ENCODE measurements around the gene NRL. TPM values are rescaled to one million over a fixed set of nuclear protein-coding genes. Genes with fewer than 3 reads are reported as not detected.
A peak's percentile ranks its signal among the peaks of the same experiment; 100 is the strongest.
"Not testable (repeated sequence)": the region's sequence is repeated elsewhere in the genome, so short reads cannot be mapped to it uniquely, and the experiment has no call there.

NRL gene
- total RNA-seq, 2 donors from 2014 or later = 1.8 to 2.2 TPM

- peaks cover 0 to 3% of the 10 kb centered on the region in 2 donors for H3K27me3 Mint-ChIP-seq
- ATAC-seq (peak; percentile 83 to 86), DNase-seq (ENCODE audit: low spot score) (peak; percentile 77)
- peaks cover 2% of the 10 kb centered on the region for H3K9me3 Mint-ChIP-seq
- H3K36me3 Mint-ChIP-seq = peaks cover 3% of the 10 kb centered on the region
- peak overlapping the region; percentile 90 for H3K4me3 Mint-ChIP-seq
- H3K27ac Mint-ChIP-seq = peak overlapping the region; percentile 71 to 74
- H3K4me1 Mint-ChIP-seq (ENCODE audit: low read depth in 2 of 2) = peaks cover 12 to 23% of the 10 kb centered on the region in 2 donors
Observed at GRCh38 chr14:24036169-24036962, 78.4 kb downstream of the NRL start.

DNA sequence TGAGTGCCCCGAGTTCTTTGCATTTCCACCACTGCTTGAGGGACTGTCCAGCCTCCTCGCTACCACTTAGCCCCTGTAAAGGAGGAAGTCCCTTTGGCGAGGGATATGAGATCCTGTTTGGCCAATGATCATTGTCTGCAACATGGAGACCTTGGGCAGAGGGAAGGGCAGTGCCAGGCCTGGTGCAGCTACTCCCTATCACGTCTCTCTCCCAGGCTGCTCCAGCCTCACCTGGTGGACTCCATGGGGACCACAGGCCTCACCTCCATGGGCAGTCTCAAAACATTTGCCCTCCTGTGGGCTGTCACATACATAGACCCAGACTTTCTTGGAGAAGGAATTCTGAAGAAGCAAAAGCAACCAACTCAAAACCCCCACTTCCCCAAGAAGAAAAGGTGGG, 79.0 kb downstream of the NRL start:
- not testable (repeated sequence) for H3K9me3 Mint-ChIP-seq; DNase-seq (ENCODE audit: low spot score); H3K27me3 Mint-ChIP-seq; H3K36me3 Mint-ChIP-seq; ATAC-seq
- H3K4me1 Mint-ChIP-seq (ENCODE audit: low read depth in 2 of 2) = peaks cover 12 to 23% of the 10 kb centered on the region in 2 donors
- peak overlapping the region in 1 of 2 donors; percentile 28 for H3K27ac Mint-ChIP-seq
- H3K4me3 Mint-ChIP-seq = peak overlapping the region; percentile 90

DNA sequence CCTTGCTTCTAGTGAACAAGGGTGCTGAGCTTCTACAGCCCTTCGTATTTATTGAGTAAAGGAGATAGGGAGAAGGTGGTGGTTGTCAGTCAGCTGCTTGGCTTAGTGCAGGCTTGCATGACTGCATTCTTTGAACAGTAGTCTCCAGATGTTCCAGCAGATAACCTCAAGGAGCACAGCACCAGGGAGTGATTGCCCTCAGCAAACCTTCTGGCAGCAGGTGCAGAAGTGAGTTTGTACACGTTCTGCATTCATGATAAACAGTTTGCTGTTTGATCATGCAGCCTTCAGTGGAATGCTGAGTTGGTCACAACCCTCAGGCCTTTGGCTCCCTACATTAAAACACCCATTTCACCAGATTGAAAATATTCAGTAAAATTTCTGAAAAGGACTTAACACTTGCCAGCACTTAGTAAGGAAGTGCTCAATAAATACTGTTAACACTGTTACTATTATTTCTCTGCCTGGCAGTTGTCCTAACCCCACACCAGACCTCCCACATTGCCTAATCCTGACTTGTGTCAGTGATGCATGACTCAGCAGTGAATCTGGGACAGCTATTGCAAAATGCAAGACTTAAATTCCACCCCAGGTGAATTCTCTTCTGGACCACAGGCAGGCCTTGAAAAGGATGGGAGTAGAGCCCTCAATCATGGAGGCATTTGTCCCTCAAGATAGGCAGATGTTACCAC, 81.9 kb downstream of the NRL start:
- H3K4me3 Mint-ChIP-seq = no peak overlapping the region
- H3K36me3 Mint-ChIP-seq = peaks cover 6% of the 10 kb centered on the region
- peaks cover 11 to 12% of the 10 kb centered on the region in 2 donors for H3K4me1 Mint-ChIP-seq (ENCODE audit: low read depth in 2 of 2)
- ATAC-seq (peak in 1 of 2 donors; percentile 58), DNase-seq (ENCODE audit: low spot score) (no peak)
- H3K9me3 Mint-ChIP-seq = peaks cover 7% of the 10 kb centered on the region
- H3K27ac Mint-ChIP-seq = no peak overlapping the region
- H3K27me3 Mint-ChIP-seq = peaks cover 0 to 6% of the 10 kb centered on the region in 2 donors

DNA sequence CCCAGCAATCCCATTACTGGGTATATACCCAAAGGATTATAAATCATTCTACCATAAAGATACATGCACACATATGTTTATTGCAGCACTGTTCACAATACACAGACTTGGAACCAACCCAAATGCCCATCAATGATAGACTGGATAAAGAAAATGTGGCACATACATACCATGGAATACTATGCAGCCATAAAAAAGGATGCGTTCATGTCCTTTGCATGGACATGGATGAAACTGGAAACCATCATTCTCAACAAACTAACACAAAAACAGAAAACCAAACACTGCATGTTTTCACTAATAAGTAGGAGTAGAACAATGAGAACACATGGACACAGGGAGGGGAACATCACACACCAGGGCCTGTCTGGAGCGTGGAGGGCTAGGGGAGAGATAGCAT, 83.4 kb downstream of the NRL start:
- H3K27ac Mint-ChIP-seq; H3K4me1 Mint-ChIP-seq (ENCODE audit: low read depth in 2 of 2); H3K9me3 Mint-ChIP-seq; DNase-seq (ENCODE audit: low spot score); ATAC-seq; H3K4me3 Mint-ChIP-seq: not testable (repeated sequence)
- peaks cover 11% of the 10 kb centered on the region for H3K36me3 Mint-ChIP-seq
- H3K27me3 Mint-ChIP-seq = peaks cover 8 to 12% of the 10 kb centered on the region in 2 donors

DNA sequence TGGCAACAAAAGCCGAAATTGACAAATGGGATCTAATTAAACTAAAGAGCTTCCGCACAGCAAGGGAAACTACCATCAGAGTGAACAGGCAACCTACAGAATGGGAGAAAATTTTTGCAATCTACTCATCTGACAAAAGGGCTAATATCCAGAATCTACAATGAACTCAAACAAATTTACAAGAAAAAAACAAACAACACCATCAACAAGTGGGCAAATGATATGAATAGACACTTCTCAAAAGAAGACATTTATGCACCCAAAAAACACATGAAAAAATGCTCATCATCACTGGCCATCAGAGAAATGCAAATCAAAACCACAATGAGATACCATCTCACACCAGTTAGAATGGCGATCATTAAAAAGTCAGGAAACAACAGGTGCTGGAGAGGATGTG, 85.1 kb downstream of the NRL start:
- peaks cover 8 to 12% of the 10 kb centered on the region in 2 donors for H3K27me3 Mint-ChIP-seq
- not testable (repeated sequence) for DNase-seq (ENCODE audit: low spot score); H3K27ac Mint-ChIP-seq; H3K4me3 Mint-ChIP-seq; ATAC-seq; H3K9me3 Mint-ChIP-seq
- peaks cover 11% of the 10 kb centered on the region for H3K36me3 Mint-ChIP-seq
- H3K4me1 Mint-ChIP-seq (ENCODE audit: low read depth in 2 of 2) = peaks cover 7 to 14% of the 10 kb centered on the region in 2 donors

Other genes with a start within 250 kb of the NRL start
- 10 to 100 TPM; 12.3 to 19.0 TPM for gene DHRS4, start 161.2 kb downstream of the NRL start, total RNA-seq
- gene DHRS4L2, start 126.0 kb downstream of the NRL start, total RNA-seq = 10 to 100 TPM; 13.7 to 16.5 TPM
- gene CARMIL3, start 62.9 kb downstream of the NRL start, total RNA-seq = under 1 TPM; 0.10 to 0.50 TPM
- gene CPNE6, start 43.4 kb downstream of the NRL start, total RNA-seq = not detected
- 10 to 100 TPM; 30.4 to 68.3 TPM for gene PCK2, start 20.6 kb downstream of the NRL start, total RNA-seq
- gene DCAF11, start 172 bp downstream of the NRL start, total RNA-seq = 10 to 100 TPM; 87.4 to 96.1 TPM
- 1 to 10 TPM in 1 of 2 donors, under 1 TPM in 1; 0.67 to 1.8 TPM for gene FITM1, start 15.7 kb upstream of the NRL start, total RNA-seq
- 100 to 1,000 TPM; 237 to 406 TPM for gene PSME1, start 21.2 kb upstream of the NRL start, total RNA-seq
- gene EMC9, start 26.6 kb upstream of the NRL start, total RNA-seq = 10 to 100 TPM; 28.7 to 37.5 TPM
- gene PSME2, start 31.7 kb upstream of the NRL start, total RNA-seq = 100 to 1,000 TPM; 600 to 673 TPM
- gene RNF31, start 32.5 kb upstream of the NRL start, total RNA-seq = 100 to 1,000 TPM; 115 to 170 TPM
- 100 to 1,000 TPM; 135 to 227 TPM for gene IRF9, start 46.3 kb upstream of the NRL start, total RNA-seq
- gene REC8, start 57.1 kb upstream of the NRL start, total RNA-seq = 10 to 100 TPM; 52.1 to 85.9 TPM
- 100 to 1,000 TPM in 1 of 2 donors, 10 to 100 TPM in 1; 52.8 to 145 TPM for gene IPO4, start 73.9 kb upstream of the NRL start, total RNA-seq
- gene TM9SF1, start 80.5 kb upstream of the NRL start, total RNA-seq = 10 to 100 TPM; 27.6 to 30.2 TPM
- under 1 TPM in 1 of 2 donors, not detected in 1; 0.95 TPM for gene TSSK4, start 90.7 kb upstream of the NRL start, total RNA-seq
- gene CHMP4A, start 98.5 kb upstream of the NRL start, total RNA-seq = 10 to 100 TPM; 66.2 to 95.0 TPM
- gene MDP1, start 101.1 kb upstream of the NRL start, total RNA-seq = 10 to 100 TPM in 1 of 2 donors, 1 to 10 TPM in 1; 9.1 to 11.3 TPM
- 100 to 1,000 TPM; 196 to 199 TPM for gene NEDD8, start 117.4 kb upstream of the NRL start, total RNA-seq
- gene GMPR2, start 118.0 kb upstream of the NRL start, total RNA-seq = 10 to 100 TPM; 40.5 to 54.5 TPM
- gene TINF2, start 127.7 kb upstream of the NRL start, total RNA-seq = 100 to 1,000 TPM in 1 of 2 donors, 10 to 100 TPM in 1; 77.7 to 103 TPM
- gene TGM1, start 148.2 kb upstream of the NRL start, total RNA-seq = 1 to 10 TPM; 2.5 to 8.7 TPM
- 10 to 100 TPM; 37.6 to 47.5 TPM for gene RABGGTA, start 156.6 kb upstream of the NRL start, total RNA-seq
- 10 to 100 TPM; 15.6 to 17.4 TPM for gene DHRS1, start 184.8 kb upstream of the NRL start, total RNA-seq
- gene NOP9, start 184.9 kb upstream of the NRL start, total RNA-seq = 10 to 100 TPM; 38.5 to 59.0 TPM
- 10 to 100 TPM in 1 of 2 donors, 1 to 10 TPM in 1; 6.8 to 20.2 TPM for gene CIDEB, start 193.0 kb upstream of the NRL start, total RNA-seq
- gene LTB4R2, start 195.2 kb upstream of the NRL start, total RNA-seq = 10 to 100 TPM; 13.7 to 27.1 TPM
- 10 to 100 TPM; 13.2 to 37.3 TPM for gene LTB4R, start 196.6 kb upstream of the NRL start, total RNA-seq
- gene ADCY4, start 220.1 kb upstream of the NRL start, total RNA-seq = 1 to 10 TPM; 1.0 to 1.9 TPM
- gene RIPK3, start 225.0 kb upstream of the NRL start, total RNA-seq = 10 to 100 TPM; 12.5 to 15.5 TPM

All from natural killer cell treated with Interleukin-12 subunit alpha and Interleukin-12 subunit beta and Interleukin-15 and Interleukin-18, amount 100 ng/mL, for 72 hours (primary cell).